Measurements from ENCODE around the gene CCM2L. TPM values are rescaled to one million over a fixed set of nuclear protein-coding genes. Genes with fewer than 3 reads are reported as not detected.
"Not testable (repeated sequence)": the region's sequence is repeated elsewhere in the genome, so short reads cannot be mapped to it uniquely, and the experiment has no call there.

CCM2L gene
- polyA plus RNA-seq, 3 donors = 1.8 to 16.0 (median 11.2) TPM

GRCh38 chr20:32019563-32020463 is 9.6 kb downstream of the CCM2L start:
- WGBS, 3 donors = 29 to 35% (median 31%) methylated on average over 11 of the region's 11 CpGs
- H3K27ac ChIP-seq (ENCODE audit: low read depth, low read length) = no peak overlapping the region

GRCh38 chr20:32021091-32021490 is 10.9 kb downstream of the CCM2L start:
- 80 to 92% (median 86%) methylated on average over 4 of the region's 4 CpGs for WGBS, 3 donors
- H3K27ac ChIP-seq (ENCODE audit: low read depth, low read length) = no peak overlapping the region

- H3K27ac ChIP-seq (ENCODE audit: low read depth, low read length) = no peak overlapping the region
- 75 to 78% (median 77%) methylated on average over 6 of the region's 6 CpGs for WGBS, 3 donors
Measured at GRCh38 chr20:32024683-32025295, 14.6 kb downstream of the CCM2L start.

DNA sequence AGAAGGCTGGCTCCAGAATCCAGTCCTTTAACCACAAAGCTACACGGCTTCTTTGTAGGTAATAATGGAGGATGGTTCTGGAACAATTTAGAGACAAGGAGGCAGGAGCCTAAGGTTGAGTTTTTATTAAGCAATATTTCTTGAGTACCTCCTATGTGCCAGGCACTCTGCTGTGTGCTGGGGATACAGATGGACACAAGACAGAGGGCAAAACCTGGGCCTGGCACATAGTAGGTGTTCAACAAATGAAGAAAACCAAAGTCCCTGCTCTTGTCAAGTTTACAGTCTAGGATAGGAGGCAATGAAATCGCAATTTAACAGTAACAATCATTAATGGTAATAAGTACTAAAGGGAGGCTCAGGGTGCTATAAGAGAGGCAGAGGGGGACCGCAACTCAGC is 17.4 kb downstream of the CCM2L start:
- WGBS, 3 donors = 90 to 94% (median 93%) methylated on average over 3 of the region's 3 CpGs
- H3K27ac ChIP-seq (ENCODE audit: low read depth, low read length) = no peak overlapping the region

- WGBS, 3 donors = 44 to 59% (median 53%) methylated on average over 12 of the region's 12 CpGs
- no peak overlapping the region for H3K27ac ChIP-seq (ENCODE audit: low read depth, low read length)
Measured at GRCh38 chr20:32028647-32029372, 18.6 kb downstream of the CCM2L start.

GRCh38 chr20:32029561-32029960 is 19.3 kb downstream of the CCM2L start:
- no peak overlapping the region for H3K27ac ChIP-seq (ENCODE audit: low read depth, low read length)
- WGBS, 3 donors = 83 to 85% (median 84%) methylated on average over 11 of the region's 11 CpGs

DNA sequence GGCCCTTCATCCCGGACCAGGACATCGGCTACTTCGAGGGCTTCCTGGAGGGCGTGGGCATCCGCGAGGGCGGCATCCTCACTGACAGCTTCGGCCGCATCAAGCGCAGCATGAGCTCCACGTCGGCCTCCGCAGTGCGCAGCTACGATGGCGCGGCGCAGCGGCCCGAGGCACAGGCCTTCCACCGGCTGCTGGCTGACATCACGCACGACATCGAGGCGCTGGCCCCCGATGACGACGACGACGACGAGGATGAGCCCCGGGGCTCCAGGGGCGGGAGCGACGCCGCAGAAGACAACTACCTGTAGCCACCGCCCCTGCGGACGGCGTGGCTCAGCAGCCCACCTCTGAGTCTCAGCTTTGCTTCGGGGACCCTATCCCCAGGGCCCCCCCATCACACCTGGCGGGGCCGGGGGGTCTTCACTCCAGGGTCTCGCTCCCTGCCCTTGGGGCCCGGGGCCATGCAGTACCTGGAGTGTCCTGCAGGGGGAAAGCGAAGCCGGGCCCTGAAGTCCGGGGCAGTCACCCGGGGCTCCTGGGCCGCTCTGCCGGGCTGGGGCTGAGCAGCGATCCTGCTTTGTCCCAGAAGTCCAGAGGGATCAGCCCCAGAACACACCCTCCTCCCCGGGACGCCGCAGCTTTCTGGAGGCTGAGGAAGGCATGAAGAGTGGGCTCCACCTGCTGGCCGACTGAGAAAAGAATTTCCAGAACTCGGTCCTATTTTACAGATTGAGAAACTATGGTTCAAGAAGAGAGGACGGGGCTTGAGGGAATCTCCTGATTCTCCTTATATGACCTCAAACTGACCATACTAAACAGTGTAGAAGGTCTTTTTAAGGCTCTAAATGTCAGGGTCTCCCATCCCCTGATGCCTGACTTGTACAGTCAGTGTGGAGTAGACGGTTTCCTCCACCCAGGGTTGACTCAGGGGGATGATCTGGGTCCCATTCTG is 21.0 kb downstream of the CCM2L start:
- WGBS, 3 donors = 12 to 24% (median 18%) methylated on average over 59 of the region's 59 CpGs
- no peak overlapping the region for H3K27ac ChIP-seq (ENCODE audit: low read depth, low read length)

GRCh38 chr20:32033316-32033715 is 23.1 kb downstream of the CCM2L start:
- no peak overlapping the region for H3K27ac ChIP-seq (ENCODE audit: low read depth, low read length)
- WGBS, 3 donors = 39 to 61% (median 43%) methylated on average over 2 of the region's 2 CpGs

DNA sequence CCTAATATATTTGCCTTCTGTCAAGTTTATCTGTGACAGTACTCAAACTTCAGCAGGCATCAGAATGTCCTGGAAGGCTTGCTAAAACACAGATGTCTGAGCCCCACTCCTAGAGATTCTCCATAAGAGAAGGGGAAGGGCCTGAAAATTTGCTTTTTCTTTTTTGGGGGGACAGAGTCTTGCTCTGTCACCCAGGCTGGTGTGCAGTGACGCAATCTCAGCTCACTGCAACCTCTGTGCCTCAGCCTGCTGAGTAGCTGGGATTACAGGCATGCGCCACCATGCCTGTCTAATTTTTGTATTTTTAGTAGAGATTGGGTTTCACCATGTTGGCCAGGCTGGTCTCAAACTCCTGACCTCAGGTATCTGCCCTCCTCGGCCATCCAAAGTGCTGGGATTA is 23.5 kb downstream of the CCM2L start:
- WGBS, 3 donors = 57 to 71% (median 70%) methylated on average over 3 of the region's 3 CpGs
- not testable (repeated sequence) for H3K27ac ChIP-seq (ENCODE audit: low read depth, low read length)

DNA sequence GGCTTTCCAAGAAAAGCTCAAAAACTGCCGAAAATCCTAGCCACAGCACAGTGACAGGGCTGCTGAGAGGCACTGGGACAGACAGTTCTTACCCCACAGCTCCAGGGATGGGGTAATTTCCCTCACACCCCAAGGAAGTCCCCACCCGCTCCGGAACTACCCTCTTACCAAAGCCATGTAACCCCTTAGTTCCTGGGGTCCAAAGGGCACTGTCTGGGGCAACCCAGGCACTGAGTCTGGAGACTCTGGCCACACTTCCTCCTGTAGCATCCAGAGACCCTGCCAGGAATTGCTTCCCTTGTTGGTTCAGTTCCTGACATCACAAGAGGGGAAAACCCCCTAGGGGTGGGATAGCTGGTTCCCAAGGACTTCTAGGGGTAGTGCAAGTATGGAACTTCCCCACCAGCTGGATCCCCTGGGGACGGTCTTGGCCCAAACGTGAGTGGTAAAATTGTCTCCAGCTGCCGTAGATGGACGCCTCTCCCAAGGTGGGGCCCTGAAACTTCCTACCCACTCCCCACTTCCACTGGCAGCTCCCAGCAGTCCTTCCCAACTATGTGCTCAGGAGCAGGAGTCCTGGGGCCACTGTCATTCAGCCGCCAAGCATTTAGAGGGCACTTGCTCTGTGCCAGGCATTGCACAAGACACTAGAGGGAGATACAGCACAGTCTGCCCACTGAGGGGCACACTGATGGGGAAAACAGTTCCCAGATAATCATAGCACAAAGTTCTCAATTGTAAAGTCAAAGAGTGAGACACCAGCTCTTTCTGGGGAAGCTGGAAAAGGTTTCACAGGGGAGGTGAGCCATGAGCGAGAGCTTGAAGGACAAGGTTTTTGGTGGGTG is 24.6 kb downstream of the CCM2L start:
- 31 to 51% (median 37%) methylated on average over 9 of the region's 9 CpGs for WGBS, 3 donors
- H3K27ac ChIP-seq (ENCODE audit: low read depth, low read length) = no peak overlapping the region

GRCh38 chr20:32035426-32035779 is 25.2 kb downstream of the CCM2L start:
- no peak overlapping the region for H3K27ac ChIP-seq (ENCODE audit: low read depth, low read length)
- WGBS, 3 donors = 69 to 81% (median 78%) methylated on average over 8 of the region's 8 CpGs

DNA sequence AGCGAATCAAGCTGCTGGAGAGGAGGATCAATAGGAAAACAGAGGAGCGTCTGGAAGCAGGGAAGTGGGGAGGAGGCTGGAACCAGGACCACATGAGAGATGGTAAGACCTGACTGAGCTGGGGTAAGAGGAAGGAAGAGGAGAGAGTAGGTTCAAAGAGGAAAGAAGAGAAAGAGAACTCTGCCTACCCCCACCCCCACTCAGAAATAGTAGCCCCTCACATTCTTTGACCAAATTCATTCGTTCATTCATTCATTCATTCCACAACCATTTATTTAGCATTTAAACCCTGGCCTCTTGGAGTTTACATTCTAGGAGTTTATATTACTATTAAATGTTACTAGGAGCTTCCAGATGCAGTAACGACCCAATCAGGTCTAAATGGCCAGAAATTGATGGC is 26.0 kb downstream of the CCM2L start:
- WGBS, 3 donors = 42 to 51% (median 42%) methylated on average over 4 of the region's 4 CpGs
- H3K27ac ChIP-seq (ENCODE audit: low read depth, low read length) = no peak overlapping the region

DNA sequence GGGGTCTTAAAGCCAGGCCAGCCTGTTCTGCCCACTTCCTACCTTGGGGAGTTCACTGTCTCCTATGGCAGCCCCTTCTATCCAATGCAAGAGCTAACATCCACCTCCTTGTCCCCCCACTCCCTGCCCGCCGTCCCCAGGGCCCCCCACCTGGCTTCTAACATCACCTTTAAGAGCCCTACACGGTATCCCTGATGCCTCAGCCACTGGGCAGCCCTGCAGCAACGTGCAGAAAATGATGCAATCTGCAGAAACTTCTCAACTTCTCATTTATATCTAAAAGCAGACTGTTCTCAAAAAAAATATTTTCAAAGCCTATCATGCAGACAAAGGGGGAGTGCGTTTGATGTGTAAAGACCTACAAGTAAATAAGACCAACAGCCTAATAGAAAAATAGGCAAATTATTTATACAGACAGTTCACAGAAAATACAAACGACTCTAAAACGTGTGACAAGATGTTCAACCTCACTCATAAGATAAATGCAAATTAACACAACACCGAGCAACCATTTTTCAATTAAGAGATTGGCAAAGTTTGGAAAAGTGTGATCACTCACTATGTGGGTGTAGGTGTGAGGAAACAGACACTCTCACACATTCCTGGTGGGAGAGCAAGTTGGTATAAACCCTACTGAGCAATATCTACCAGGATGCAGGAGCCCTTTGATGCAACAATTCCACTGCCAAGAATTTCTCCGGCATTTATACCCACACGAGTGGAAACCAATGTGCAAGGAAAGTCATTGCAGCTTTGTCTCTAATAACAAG is 26.7 kb downstream of the CCM2L start:
- 36 to 48% (median 46%) methylated on average over 10 of the region's 10 CpGs for WGBS, 3 donors
- H3K27ac ChIP-seq (ENCODE audit: low read depth, low read length) = no peak overlapping the region

- WGBS, 3 donors = 48 to 79% (median 57%) methylated on average over 4 of the region's 4 CpGs
- H3K27ac ChIP-seq (ENCODE audit: low read depth, low read length) = no peak overlapping the region
Measured at GRCh38 chr20:32037929-32038328, 27.7 kb downstream of the CCM2L start.

DNA sequence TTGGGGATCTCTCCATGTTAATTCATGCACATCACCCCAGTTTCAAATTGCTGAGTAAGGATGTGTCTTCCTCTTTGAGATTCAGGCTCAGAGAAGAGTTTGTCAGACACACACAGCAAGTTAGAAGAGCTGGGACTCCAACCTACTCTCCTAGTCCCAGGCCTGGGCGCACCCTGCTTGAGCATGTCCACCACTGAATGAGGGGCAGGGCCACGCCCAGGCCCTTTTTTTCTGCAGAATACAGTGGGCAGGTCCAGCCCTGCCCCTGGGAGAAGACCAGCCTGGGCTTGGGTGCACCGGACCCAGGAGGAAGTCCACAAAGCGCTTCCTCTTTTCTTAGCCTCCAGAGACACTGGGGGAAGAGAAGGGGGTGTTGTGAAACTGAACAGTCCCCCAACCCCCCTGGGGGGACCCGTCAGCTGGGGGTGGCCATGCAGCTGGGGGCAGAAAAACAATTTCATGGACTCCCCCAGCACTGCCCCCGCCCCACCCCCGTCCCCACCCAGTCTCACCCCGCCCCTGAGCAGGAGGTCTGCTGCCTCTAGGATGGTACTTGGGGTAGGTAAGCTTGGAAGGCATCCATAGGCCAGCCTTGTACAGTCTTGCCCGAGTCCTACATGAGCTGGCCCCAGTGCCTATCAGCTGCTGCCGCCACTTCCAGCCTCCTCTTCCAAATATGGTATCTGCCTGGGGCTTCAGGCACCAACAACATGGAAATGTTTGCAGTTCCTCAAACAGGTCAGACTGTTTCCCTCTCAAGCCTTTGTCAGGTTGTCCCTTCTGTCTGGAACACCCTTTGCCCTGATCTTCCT is 30.1 kb downstream of the CCM2L start:
- WGBS, 3 donors = 38 to 56% (median 41%) methylated on average over 9 to 10 of the region's 10 CpGs
- H3K27ac ChIP-seq (ENCODE audit: low read depth, low read length) = peak overlapping the region; percentile 74

GRCh38 chr20:32045999-32046398 is 35.8 kb downstream of the CCM2L start:
- 61 to 85% (median 79%) methylated on average over 3 of the region's 3 CpGs for WGBS, 3 donors
- H3K27ac ChIP-seq (ENCODE audit: low read depth, low read length) = no peak overlapping the region

All from adipose tissue (tissue), 3 donors.